Astrocyte of the hippocampus (primary cell): ENCODE data around the gene POMZP3.
"Not testable (repeated sequence)": the region's sequence is repeated elsewhere in the genome, so short reads cannot be mapped to it uniquely, and the experiment has no call there.

ENCODE experiments used
- DNase-seq: peaks from one replicate; pipeline ENCODE4 v3.0.0; 2011; ENCODE audit warnings: low read depth, low spot score

The POMZP3 gene

DNA sequence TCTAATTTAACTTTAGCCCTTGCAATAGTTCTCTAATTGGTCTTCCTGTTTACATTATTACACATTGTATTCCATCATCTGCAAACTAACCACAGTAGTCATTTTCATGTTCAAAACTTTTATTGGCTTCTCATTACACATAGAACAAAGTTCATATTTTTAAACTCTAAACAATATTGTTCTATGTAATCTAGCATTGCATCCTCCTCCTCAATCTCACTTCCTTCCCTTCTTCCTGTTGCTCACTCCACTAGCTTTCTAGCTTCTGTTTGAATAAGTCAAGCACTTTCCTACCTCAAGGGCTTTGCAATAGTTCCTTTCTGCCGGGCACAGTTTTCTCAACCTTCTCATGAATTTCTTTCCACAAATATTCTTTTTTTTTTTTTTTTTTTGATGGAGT lies 38.5 kb downstream of the POMZP3 start:
- not testable (repeated sequence) for DNase-seq

DNA sequence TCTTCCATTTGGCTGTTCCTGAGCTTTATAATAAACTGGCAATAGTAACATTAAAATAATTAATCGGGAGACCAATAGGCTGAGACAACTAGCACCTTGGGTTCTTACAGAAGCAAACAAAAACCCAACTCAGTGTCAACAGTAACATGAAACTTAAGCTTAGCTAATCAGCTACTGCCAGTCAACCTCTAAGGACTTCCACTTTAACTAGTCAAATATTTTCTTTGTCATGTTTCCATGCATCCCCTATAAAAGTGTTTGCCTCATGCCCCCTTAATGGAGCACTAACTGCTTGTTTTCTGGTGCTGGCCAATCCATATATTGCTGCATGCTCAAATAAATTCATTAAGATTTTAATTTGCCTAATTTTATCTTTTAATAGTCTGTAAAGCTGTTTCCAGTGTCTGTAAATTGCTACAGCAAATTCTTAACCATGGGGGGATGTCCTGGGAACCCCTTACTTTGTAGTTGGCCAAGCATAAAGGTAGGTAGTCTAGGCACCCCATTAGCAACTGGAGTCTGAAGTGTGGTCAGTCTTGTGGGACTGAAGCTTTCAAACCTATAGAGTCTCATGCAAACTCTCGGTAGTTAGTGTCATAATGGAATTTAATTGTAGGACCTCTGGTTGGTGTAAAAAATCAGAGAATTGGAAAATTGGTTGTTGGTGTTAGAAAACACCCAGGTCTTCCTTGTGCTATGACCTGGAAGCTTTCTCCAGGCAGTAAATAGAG lies 40.3 kb downstream of the POMZP3 start:
- not testable (repeated sequence) for DNase-seq

DNA sequence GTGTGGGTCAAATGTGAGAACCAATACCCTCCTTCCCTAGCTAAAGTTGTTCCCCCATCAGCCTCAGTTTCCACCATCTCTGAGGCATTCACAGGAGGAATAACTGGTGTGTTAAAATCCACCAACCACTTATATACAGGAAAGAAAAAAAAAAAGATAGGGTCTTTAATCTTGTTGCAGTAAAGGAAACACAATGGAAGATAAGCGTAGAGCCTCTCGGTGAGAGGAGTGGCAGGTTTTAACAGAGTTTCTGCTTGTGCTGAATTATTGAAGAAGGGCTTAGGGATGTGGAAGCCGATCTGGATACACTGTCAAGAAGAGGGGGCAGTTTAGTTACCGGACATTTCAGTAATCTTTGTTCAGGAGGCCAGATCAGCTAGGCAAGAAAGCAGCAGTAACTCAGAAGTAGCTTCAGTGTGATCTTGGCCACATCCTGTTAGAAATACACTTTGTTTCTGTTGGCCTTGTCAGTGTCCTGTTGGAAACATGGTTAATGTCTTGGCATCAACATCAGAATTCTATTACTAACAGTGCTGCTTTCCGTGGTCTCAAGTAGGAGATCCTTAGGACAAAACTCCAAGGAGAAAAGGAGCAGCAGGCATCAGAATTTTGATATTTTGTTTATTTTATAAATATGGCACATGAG lies 43.3 kb downstream of the POMZP3 start:
- DNase-seq: peak; percentile 73

DNA sequence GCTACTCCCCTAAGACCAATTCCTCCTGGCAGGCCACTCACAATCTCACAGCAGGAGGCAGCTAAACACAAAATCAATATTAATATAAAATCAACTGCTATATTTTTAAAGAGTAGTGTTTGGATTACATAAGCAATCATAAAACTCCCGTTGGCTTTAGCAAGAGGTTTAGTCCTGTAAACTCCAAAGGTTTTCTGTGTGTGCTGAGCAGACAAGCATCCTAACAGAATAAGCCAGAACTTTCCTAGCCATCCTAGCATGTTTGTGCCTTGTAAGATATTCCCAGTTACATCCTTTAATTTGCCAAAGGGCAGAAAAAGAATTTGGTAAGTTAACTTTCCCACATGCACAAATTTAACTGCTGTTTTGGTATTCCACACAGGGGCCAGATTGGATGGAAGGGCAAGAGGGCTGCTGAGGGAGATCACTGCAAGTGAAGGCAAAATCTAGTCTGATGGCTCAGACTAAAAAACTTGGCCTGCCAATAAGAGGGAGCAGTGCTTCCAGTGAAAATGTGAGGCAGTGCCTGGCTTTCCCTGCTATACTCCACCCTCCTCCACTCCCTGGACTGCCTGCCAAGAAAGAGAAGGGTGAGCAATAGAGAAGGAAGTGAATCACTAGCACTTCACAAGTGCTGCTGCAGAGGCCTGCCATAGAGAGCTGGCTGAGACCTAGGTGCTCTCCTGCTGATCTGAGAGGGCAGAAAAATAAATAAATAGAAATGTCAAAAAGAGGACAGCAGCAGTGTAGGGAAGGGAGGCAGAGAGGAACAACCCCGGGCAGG lies 44.0 kb downstream of the POMZP3 start:
- DNase-seq: peak; percentile 88

DNA sequence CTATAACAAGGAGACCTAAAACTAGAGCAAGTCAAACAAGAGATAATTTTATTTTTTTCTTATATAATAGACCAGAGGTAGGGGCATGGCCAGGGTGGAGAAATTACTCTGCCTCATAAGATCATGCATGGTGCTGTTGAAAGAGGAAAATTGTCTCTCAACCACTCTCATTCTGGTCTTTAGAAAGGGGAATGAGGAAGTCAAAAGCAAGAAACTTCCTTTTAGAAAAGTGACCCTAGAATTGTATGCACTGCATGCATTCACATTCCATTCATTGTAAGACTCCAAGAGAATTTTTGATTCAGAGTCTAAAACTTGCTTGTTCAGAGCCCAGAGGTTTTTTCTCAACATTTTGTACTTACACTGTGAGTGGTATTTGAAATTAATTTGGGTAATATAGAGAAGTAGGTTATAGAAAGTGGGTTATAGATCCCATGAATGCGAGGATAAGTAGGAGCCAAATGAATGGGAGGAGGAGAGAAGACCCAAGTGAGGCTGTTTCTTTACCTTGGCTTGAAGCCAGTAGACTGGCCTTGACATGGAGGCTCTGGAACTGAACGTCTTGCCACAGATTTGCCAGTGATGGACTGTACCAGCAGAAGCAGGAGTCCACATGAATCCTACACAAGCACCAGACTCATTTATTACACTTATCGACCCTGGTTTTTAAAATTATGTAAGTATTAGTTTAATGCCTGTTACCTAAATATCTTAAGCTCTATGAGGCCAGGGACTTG lies 51.0 kb downstream of the POMZP3 start:
- peak; percentile 54 for DNase-seq

DNA sequence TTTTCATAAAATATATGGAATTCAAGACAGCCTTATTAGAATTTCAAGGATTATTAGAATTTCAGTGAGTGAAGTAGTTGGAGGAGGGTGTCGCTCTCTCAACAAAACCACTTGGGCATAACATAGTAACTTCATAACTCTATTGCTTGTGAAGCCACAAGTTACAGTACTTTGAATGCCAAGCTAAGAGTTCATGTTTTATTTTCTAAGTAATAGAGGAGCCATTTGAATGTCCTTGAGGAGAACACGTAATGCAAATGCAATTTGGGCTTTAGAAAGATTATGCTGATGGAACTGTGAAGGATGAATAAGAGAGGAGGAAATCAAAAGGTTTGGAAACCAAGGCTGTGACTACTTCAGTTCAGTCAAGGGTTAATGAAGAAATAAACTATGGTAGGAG lies 51.6 kb downstream of the POMZP3 start:
- DNase-seq: not testable (repeated sequence)

DNA sequence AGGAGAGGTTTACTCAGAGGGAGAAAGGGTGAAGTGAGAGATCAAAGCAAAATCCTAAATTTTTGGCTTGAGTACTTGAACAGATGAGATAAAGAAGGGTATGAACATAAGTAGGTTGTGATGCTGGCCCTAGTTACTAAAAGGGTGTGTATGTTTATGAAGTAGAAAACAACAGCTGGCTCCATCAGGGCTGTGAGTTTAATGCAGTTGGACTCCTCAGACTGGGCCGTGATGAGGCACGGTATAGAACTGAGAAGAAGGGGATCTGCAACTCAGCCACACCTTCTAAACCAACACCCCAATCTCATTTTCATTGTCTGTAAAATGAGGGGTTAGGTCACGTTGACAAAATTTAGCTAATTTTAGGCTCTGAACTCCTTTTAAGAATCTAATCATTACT lies 54.8 kb downstream of the POMZP3 start:
- not testable (repeated sequence) for DNase-seq

DNA sequence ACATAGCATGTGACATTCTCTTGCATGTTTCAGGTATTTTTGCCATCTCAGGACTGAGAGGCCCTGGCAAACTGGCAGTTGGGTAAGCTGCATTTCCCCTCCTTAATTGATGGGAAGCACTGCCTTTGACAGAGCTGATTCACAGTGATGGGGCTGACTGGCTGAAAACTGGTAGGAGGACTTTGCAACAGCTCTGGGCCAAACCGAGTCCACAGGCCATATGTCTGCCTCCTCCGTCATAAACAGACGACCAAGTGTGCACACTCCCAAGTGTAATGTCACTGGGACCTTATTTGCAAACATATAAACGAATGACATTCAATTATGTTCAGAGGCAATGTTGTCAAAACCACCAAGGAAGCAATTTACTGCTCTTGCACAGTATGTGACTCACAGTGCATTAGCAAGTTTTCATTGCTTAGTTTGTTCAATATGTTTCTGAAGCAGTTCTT lies 56.7 kb downstream of the POMZP3 start:
- DNase-seq: peak; percentile 28

DNA sequence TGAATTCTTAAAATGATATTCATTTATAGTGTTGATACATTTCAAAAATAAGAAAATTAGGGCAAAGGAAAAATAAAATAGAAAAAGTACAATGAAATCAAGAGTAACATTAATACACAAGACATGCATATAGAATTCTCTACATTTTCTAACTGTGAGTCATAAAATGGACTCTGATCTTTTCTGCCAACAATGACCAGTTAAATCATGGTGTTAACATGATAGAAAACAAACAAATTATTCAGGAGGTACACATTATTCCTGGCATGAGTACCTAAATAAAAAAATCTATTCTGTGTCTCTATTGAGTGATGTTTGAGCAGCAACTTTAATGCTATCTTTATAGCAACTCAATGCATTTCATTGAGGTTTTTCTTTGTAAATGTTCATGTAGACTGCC lies 58.3 kb downstream of the POMZP3 start:
- DNase-seq: peak; percentile 37

DNA sequence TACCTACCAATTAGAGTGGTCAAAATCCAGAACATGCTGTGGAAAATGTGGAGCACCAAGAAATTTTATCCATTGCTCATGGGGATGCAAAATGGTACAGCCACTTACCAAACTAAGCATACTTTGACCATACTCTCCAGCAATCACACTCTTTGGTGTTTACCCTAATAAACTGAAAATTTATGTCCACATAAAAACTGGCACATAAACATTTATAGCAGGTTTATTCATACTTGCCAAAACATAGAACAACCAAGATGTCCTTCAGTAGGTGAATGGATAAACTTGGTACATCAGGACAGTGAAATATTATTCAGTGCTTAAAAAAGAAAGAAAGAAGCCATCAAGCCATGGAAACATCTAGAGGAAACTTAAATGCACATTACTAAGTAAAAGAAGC lies 59.3 kb downstream of the POMZP3 start:
- not testable (repeated sequence) for DNase-seq

DNA sequence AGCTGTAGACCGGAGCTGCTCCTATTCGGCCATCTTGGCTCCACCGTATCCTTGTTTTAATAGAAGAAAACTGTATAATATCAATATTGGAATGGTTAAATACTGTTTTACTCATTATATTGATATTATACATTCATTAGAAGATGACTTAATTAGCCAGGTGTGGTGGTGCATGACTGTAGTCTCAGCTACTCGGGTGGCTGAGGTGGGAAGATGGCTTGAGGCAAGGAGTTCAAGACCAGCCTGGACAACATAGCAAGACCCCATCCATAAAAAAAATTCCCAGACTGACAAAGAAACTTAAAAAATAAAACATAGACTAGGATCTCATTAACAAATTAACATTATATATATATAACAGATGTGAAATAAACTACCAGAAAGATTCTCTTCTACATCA lies 59.8 kb downstream of the POMZP3 start:
- DNase-seq: not testable (repeated sequence)

DNA sequence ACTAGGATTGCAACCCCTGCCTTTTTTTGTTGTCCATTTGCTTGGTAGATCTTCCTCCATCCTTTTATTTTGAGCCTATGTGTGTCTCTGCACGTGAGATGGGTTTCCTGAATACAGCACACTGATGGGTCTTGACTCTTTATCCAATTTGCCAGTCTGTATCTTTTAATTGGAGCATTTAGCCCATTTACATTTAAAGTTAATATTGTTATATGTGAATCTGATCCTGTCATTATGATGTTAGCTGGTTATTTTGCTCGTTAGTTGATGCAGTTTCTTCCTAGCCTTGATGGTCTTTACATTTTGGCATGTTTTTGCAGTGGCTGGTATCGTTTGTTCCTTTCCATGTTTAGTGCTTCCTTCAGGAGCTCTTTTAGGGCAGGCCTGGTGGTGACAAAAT lies 62.1 kb downstream of the POMZP3 start:
- not testable (repeated sequence) for DNase-seq

DNA sequence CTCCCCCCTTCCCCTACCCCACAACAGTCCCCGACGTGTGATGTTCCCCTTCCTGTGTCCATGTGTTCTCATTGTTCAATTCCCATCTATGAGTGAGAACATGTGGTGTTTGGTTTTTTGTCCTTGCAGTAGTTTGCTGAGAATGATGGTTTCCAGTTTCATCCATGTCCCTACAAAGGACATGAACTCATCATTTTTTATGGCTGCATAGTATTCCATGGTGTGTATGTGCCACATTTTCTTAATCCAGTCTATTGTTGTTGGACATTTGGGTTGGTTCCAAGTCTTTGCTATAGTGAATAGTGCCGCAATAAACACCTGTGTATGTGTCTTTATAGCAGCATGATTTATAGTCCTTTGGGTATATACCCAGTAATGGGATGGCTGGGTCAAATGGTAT lies 65.7 kb downstream of the POMZP3 start:
- not testable (repeated sequence) for DNase-seq

DNA sequence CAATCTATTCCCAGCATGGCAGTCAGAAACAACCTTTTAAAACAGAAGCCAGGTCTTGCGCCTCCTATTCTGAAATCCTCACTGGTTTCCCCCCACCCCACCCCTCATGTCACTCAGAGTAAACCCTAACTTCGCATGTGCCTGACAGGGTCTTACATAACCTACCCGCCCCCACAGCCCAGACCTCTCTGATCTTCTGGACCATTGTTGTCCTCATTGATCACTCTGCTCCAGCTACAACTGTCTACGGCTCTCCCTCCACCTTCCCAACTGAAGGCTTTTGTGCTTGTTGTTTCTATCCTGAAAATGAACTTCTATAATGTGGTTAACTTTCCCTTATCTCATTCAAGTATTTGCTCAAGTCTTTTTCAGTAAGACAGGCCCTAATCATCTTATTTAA lies 66.9 kb downstream of the POMZP3 start:
- DNase-seq: not testable (repeated sequence)
